Myocyte (in vitro differentiated cells): ENCODE data around the gene DAB2IP. TPM values are rescaled to one million over a fixed set of nuclear protein-coding genes. Genes with fewer than 3 reads are reported as not detected.

Experiments used
- DNase-seq: peaks from one replicate; pipeline ENCODE4 v3.0.0-alpha.2; 2012; ENCODE audit warnings: low read depth
- total RNA-seq: library from RNA; depleted of rRNA; stranded (reverse); fragments of >200 nt; gene quantifications from 2 replicates; pipeline ENCODE4 v1.2.3, GENCODE V29; 2014

DAB2IP gene
- total RNA-seq, 1 donor from 2014 or later, result 4.5 TPM

DNA sequence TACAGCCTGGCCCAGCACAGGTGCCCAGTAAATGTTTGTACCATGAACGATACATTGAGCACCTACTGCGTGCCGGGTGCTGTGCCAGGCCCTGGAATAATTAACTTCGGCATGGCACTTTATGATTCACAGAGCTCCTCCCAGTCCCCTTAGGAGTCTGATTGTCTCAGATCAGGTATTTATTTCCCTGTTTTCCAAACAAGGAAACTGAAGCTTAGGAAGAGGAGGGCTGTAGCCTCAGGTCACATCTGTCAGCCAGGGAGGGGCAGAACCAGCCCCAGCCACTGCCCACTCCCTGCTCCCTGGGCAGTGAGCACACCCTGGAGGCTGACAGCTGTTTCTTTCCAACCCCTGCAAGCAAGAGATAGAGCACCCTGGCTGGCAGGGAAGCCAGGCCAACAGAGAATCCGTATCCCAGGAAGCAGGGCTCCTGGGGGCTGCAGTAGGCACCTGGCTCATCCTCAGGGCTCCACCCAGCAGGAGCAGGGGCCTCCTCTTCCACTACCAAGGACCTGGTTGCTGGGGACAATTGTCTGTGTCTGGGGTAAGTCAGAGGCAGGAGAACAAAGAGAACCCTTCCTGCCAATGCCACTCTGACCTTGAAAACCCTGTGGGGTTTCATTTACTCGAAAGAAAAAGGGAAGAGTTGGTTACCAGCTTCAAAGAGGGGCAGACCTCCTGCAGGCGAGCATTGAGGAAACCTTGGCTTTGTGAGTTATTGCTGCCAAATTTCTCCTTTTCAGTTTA lies 69.0 kb downstream of the DAB2IP start:
- DNase-seq, result peak; percentile 49

DNA sequence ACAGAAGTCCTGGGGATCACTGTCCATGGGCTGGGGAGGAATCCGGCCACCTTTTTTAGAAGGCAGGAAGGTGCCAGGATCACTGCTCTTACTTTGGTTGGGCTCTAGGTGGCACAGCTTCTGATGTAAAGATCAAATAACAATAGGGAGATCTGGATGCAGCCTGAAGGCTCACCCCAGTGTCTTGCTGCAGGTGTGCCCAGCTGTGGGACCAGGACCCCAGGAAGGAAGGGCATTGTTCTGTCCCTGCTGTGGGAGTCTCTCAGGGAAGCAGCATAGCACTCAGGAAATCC lies 69.6 kb downstream of the DAB2IP start:
- DNase-seq, result no peak

DNA sequence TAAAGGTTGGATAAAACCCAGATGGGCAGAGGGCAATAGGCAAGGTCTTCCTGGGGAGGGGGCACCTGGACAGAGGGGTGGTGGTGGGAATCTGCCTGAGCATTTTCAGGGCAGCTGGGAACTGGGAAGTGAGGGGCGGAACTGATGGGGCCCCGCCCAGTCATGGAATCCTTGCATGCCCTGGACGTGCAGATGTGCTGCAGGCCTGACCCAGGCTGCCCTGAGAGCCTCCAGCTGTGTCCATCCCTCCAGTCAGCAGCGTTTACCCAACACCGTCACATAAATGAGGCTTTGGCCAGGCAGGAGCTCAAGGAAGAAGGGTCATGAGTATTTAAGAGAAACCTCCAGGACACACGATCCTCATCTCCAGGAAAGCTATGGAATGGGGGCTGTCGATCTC lies 70.3 kb downstream of the DAB2IP start:
- DNase-seq, result peak; percentile 44

- peak; percentile 98 for DNase-seq
Observed at GRCh38 chr9:121725008-121725775, 73.8 kb downstream of the DAB2IP start.

- DNase-seq, result peak; percentile 67
Observed at GRCh38 chr9:121727295-121728020, 76.0 kb downstream of the DAB2IP start.

DNA sequence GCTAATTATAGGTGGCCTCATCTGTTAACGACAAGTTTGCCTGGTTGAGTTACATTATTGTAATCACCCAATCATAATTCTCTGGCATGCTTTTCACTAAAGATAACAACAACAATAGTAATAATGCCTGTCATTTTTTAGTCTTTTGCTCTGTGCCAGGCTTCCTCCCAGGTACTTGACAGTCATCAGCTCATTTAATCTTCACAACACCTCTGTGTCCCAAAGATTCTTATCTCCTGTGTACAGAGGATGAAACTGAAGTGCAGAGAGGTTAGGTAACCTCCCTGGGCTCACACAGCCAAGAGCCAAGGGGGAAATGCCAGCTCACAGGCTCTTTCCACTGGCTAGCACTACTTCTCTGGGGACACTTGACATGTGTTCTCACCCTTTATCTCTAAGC lies 77.5 kb downstream of the DAB2IP start:
- DNase-seq, result no peak

GRCh38 chr9:121729769-121730562 lies 78.5 kb downstream of the DAB2IP start:
- DNase-seq, result no peak

DNA sequence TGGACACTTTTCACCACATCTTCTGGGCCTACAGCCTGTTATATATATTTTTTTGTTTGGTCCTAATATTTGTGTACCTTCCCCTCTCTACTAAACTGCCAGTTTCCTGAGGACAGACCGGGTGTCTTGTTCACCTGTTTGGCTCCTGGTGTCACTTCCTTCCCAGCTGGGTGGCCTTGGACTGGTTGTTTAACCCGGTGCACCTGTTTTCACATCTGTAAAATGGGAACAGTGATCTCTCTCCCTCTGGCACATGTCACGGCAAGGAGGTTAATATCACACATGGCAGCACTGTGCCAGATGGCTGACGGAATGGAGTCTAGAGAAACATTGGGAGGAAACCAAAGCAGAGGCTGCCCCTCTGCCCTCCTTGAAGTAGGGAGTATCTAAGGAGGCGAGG lies 79.7 kb downstream of the DAB2IP start:
- DNase-seq, result no peak

DNA sequence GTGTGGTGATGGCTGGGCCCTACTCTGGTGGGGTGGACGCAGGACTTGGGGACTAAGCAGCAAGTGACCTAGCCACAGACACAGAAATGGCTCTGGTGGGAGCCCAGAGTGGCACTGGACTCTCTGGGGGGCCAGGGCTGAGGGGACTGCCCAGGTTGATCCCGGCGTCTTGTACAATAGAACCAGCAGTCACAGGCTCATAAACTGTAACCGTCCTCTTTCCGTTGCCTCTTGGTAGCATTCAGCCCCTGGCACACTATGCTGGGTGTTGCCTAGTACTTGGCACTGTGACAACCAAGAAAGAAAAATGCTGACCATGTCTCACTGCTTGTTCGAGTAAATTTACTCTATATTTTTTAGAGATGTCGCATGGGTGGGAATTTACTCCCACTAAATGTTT lies 80.5 kb downstream of the DAB2IP start:
- no peak for DNase-seq

DNA sequence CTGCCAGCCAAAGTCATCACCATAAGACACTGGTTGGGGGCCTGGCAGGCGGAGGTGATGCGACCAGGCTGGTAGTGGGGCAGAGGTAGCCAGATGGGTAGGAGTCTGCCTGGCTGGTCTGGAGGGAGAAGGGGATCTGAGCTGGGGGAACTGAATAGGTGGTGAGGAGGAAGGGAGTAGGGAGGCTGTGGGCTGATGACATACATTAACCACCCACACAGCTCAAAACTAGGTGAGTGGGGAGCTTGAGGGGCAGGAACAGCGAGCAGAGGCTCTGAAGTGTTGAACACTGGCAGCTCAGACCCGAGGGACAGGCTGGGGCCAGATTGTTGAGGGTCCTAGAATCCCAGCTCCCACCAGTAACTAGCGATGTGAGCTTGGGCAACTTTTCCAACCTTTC lies 81.0 kb downstream of the DAB2IP start:
- no peak for DNase-seq

DNA sequence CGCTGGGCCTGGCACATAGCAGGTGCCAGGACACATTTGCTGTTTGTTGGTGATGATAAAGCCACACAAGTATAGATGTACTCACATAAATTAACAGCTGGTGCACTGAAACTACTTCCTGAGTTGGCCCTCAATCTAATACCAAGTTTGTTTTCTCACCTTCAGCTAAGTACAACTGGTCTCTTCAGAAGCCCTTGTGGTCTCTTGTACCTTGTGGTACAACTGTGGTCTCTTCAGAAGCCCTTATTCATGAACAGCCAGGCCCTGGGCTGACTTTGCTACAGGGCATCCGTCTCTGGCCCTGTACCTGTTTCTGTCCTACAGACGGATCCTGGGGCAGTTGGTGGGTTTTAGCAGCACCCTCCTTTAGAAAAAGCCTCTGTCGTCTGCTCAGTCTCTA lies 81.5 kb downstream of the DAB2IP start:
- peak; percentile 49 for DNase-seq

DNA sequence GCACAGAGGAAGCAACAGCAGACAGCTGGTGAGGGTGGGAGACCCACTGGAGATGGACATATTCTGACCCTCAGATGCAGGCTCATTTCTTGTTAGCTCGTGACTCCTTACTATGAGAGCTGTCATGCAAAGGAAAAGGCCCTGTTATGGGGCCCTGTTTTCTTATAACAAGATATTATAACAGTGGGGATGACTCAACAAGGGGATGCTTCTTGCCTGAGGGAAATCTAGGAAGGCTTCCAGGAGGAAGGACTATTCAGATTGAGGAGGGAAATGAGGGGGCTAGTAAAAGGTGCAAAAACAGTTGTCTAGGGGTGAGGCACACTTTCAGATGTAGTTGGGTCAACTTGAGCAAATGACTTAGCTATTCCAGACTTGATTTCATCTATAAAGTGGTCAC lies 83.0 kb downstream of the DAB2IP start:
- no peak for DNase-seq

- DNase-seq, result peak; percentile 66
Observed at GRCh38 chr9:121735065-121735792, 83.8 kb downstream of the DAB2IP start.

DNA sequence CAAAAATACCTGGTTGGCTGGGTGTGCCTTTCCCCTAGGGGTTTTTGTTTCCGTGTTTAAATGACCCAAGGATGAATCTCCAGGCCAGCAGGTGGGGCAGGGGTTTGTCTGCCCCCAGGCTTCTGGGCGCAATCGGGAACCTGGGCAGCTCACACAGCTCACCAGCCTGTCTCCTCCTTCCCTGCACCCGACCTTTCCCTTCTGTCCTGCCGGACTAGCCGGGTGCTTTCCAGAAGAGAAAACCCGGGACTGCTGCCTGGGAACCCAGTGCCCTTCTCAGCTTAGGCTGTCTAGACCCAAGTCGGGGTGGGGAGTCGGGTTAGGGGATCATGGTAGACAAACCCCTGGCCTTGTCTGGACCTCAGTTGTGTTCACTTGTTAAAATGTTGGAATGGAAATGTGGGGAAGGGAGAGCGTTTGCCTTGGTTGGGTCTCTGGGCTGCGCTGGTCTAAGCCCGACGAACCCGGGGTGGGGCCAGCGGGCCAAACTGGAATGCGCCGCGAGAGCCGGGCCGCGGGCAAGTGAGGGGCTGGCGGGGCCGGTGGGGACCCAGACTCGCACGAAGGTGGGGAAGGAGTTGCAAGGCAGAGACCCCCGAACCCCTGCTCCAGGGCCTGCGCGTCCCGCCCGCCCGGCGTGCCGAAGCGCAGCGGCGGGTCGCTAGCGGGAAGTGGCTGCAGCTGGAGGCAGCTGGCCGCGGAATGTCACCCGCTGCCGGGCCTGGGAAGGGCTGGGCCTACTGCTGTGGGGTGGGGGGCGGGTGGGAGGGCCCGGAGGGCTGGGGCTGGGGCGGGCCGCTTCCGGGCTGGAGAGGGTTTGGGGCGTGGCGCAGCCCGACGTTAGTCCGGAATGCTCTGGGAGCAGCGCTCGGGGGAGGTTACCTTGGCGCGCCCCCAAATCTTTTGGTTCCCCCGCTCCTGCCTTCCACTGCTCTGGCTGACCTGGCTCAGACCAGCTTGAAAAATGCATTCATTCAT lies 84.6 kb downstream of the DAB2IP start:
- DNase-seq, result peak; percentile 20

DNA sequence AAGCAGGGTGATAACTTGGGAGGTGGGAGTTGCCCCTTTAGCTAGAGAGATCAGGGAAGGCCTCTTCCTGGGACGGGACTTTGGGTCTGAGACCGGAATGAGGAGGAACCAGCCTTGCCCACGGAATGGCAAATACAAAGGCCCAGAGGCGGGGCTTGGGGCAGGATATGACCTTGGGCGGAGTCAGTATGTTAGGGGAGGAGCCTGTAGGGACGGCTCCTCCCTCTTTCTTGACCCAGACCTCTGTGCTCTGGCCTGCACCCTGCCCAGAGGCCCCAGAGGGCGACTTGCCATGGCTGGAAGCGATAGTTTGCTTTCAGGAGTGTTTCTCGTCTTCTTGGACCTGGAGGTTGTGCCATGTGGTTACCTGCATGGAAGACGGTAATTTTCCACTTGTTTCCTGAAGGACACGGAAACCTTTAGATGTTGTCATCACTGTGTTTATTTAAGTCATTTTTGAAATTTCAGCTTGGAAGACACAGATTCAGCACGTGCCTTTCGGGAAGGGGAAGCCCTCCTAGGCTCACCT lies 85.6 kb downstream of the DAB2IP start:
- DNase-seq, result no peak

DNA sequence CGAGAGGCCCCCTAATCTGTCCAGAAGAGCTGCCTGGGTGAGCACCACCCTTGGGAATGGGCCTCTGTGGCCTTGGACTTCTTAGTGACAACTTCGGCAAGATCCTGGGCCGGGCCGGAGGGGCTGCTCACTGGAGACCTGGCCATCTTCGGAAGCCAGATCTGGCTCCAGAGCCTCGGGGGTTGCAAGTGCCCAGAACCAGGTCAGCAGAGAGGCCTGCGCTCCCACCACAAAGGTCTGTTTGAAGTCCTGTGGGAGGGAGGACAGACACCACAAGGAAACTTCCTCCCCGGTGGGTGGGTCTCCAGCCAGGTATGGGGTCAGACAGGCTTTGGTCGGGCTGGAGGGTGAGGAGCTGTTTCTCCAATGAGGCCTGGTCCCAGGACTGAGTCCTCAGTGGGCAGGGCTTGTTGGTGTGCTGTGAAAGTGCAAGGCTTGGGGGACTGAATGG lies 86.1 kb downstream of the DAB2IP start:
- DNase-seq, result no peak

DNA sequence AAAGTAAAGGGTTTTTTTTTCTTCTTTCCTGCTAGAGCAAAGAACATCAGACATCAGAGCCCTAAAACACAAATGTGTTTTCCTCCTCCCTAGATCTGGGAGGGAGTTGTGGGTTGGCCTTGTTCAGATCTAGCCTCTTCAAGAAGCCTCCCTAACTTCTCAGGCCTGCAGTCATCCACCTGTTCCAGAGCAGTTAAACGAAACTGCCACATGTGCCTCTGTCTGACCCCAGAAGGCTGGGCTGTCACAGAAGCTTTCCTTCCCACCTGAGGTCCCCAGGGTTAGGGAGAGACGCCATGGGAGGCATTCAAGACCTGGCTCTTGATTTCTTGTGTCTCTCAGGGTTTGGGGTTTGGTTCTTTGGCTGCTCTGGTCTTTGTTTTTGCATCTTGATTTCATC lies 87.0 kb downstream of the DAB2IP start:
- no peak for DNase-seq

DNA sequence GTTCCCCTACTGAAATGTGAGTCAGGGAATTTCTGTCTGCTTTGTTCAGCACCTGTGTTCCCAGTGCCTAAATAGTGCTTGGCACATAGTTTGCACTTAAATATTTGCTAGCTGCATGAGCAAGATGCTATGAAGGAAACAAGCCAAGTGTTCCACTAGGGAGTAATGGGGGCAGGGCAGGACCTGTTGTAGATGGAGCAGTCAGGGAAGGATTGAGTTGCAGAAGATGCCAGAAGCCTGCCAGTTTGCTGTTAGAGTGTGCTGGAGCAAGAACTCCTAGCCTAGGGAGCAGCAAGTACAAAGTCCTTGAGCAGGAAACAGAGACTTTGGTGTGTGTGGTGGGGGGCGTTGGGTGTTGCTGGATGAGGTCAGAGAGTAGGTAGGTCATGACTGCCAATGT lies 87.5 kb downstream of the DAB2IP start:
- DNase-seq, result no peak

GRCh38 chr9:121739971-121740370 lies 88.5 kb downstream of the DAB2IP start:
- DNase-seq, result no peak
